ENCODE results near the gene CSH2. TPM values are rescaled to one million over a fixed set of nuclear protein-coding genes. Genes with fewer than 3 reads are reported as not detected.

The CSH2 gene
- total and polyA plus RNA-seq, 9 of the 15 experiments (the other 6 are each of a cell fraction or from before 2014, with no cell fraction given) = not detected

DNA sequence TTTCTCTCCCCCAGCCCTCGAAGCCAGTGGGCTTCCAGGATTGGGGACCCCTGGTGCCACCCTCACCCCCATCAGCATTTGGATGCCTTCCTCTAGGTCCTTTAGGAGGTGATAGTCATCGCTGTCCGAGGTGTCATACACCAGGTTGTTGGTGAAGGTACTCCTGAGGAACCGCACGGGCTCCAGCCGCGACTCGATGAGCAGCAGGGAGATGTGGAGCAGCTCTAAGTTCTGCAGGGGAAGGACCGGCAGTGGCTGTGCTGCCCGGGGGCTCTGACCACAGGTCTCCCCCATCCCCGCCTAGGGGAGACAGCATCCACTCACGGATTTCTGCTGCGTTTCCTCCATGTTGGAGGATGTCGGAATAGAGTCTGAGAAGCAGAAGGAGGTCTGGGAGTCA is 36.6 kb upstream of the CSH2 start:
- intact Hi-C loops (cut with micrococcal nuclease) = loop anchor here (10.0 kb wide), 1 partner anchor 375 kb away; no protein-coding TSS in a partner anchor
- FAIRE-seq = no peak
- TF ChIP-seq, protein P1, sequence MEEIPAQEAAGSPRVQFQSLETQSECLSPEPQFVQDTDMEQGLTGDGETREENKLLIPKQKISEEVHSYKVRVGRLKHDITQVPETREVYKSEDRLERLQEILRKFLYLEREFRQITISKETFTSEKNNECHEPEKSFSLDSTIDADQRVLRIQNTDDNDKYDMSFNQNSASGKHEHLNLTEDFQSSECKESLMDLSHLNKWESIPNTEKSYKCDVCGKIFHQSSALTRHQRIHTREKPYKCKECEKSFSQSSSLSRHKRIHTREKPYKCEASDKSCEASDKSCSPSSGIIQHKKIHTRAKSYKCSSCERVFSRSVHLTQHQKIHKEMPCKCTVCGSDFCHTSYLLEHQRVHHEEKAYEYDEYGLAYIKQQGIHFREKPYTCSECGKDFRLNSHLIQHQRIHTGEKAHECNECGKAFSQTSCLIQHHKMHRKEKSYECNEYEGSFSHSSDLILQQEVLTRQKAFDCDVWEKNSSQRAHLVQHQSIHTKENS (CRISPR knock-in tag; IDR thresholded peaks at IDR 0.05) = no peak
- TF ChIP-seq, protein P2, sequence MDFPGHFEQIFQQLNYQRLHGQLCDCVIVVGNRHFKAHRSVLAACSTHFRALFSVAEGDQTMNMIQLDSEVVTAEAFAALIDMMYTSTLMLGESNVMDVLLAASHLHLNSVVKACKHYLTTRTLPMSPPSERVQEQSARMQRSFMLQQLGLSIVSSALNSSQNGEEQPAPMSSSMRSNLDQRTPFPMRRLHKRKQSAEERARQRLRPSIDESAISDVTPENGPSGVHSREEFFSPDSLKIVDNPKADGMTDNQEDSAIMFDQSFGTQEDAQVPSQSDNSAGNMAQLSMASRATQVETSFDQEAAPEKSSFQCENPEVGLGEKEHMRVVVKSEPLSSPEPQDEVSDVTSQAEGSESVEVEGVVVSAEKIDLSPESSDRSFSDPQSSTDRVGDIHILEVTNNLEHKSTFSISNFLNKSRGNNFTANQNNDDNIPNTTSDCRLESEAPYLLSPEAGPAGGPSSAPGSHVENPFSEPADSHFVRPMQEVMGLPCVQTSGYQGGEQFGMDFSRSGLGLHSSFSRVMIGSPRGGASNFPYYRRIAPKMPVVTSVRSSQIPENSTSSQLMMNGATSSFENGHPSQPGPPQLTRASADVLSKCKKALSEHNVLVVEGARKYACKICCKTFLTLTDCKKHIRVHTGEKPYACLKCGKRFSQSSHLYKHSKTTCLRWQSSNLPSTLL (IDR thresholded peaks at IDR 0.05) = no peak
- TF ChIP-seq, protein P3, sequence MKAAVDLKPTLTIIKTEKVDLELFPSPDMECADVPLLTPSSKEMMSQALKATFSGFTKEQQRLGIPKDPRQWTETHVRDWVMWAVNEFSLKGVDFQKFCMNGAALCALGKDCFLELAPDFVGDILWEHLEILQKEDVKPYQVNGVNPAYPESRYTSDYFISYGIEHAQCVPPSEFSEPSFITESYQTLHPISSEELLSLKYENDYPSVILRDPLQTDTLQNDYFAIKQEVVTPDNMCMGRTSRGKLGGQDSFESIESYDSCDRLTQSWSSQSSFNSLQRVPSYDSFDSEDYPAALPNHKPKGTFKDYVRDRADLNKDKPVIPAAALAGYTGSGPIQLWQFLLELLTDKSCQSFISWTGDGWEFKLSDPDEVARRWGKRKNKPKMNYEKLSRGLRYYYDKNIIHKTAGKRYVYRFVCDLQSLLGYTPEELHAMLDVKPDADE (conservative IDR thresholded peaks at IDR 0.05; ENCODE audit: control insufficient read depth, low read depth, low read length) = no peak
- TF ChIP-seq RAD51 (IDR thresholded peaks at IDR 0.05; ENCODE audit: borderline replicate concordance, low read depth) = no peak
- TF ChIP-seq PPARD (CRISPR knock-in tag; IDR thresholded peaks at IDR 0.05) = no peak
- no peak for TF ChIP-seq FOS (IDR thresholded peaks at IDR 0.05; ENCODE audit: extremely low read depth, insufficient read length)
- TF ChIP-seq RBFOX2 (IDR thresholded peaks at IDR 0.05; ENCODE audit: low read depth, low read length) = no peak
- no peak for TF ChIP-seq TEAD4 (IDR thresholded peaks at IDR 0.05; ENCODE audit: low read length)
- no peak for TF ChIP-seq TEAD4 (CRISPR knock-in tag; IDR thresholded peaks at IDR 0.05; ENCODE audit: borderline replicate concordance)

More for the DNA sequence above, 36.6 kb upstream of the CSH2 start:
- BruUV-seq (replicated peaks) = no TSS peak
- in situ Hi-C loops (cut with MboI) = loop anchor here (5.0 to 10.0 kb wide), 3 partner anchors 115 to 375 kb away; partner anchors contain the start of genes ERN1 and ICAM2
- Histone ChIP-seq H3K9me3 (replicated peaks; ENCODE audit: control insufficient read depth, insufficient read depth, low read depth, low read length) (no peaks in the 10 kb centered on the region), H3K36me3 (ENCODE audit: control insufficient read depth, insufficient read depth, low read length) (no peaks in the 10 kb centered on the region), H4K20me1 (replicated peaks; ENCODE audit: control insufficient read depth, insufficient read depth, low read length) (0 out of 2 replicates have a peak, but pooled peaks cover 3% of the 10 kb centered on the region), H3K9ac (ENCODE audit: insufficient read depth in 1 of 2, low read depth in 2 of 2, low read length in 2 of 2) (no peak overlapping the region), H3K27me3 (ENCODE audit: control insufficient read depth in 2 of 2, insufficient read depth in 2 of 2, low read length in 2 of 2) (peaks cover 9 to 30% of the 10 kb centered on the region in 2 experiments; a peak in 4 of 5 replicates), H3K4me2 (ENCODE audit: insufficient read depth, low read length) (no peak overlapping the region), H3K4me1 (replicated peaks in 1 of 2; ENCODE audit: control insufficient read depth in 2 of 2, insufficient read depth in 2 of 2, low read length in 2 of 2) (no peaks in the 10 kb centered on the region), H2AFZ (ENCODE audit: low read depth, low read length) (no peak overlapping the region), H3K79me2 (ENCODE audit: control insufficient read depth, insufficient read depth, low read length) (no peaks in the 10 kb centered on the region), H3K4me3 (no peak overlapping the region), H3K9me1 (ENCODE audit: control insufficient read depth, insufficient read depth, low read length) (no peaks in the 10 kb centered on the region), H3K27ac (ENCODE audit: extremely low read depth, low read depth, low read length) (no peak overlapping the region)
- ATAC-seq = no peak
- ChIA-PET POLR2A (no interaction called here), CTCF (ENCODE audit: low intra/inter-chr PET ratio) (no interaction called here)
- 3% methylated on average over 14 of the region's 14 CpGs for WGBS (ENCODE audit: insufficient coverage, low coverage, missing lambda C conversion rate)
- DNase-seq (ENCODE audit: extremely low read depth in 1 of 4, low spot score in 3 of 4) = no peak

All from K562 (cell line).